Fibroblast of skin of scalp (primary cell): ENCODE results near the gene HSPA12A.

ENCODE experiments used
- DNase-seq: peaks from one replicate; pipeline ENCODE4 v3.0.0-alpha.2; 2013

The HSPA12A gene

DNA sequence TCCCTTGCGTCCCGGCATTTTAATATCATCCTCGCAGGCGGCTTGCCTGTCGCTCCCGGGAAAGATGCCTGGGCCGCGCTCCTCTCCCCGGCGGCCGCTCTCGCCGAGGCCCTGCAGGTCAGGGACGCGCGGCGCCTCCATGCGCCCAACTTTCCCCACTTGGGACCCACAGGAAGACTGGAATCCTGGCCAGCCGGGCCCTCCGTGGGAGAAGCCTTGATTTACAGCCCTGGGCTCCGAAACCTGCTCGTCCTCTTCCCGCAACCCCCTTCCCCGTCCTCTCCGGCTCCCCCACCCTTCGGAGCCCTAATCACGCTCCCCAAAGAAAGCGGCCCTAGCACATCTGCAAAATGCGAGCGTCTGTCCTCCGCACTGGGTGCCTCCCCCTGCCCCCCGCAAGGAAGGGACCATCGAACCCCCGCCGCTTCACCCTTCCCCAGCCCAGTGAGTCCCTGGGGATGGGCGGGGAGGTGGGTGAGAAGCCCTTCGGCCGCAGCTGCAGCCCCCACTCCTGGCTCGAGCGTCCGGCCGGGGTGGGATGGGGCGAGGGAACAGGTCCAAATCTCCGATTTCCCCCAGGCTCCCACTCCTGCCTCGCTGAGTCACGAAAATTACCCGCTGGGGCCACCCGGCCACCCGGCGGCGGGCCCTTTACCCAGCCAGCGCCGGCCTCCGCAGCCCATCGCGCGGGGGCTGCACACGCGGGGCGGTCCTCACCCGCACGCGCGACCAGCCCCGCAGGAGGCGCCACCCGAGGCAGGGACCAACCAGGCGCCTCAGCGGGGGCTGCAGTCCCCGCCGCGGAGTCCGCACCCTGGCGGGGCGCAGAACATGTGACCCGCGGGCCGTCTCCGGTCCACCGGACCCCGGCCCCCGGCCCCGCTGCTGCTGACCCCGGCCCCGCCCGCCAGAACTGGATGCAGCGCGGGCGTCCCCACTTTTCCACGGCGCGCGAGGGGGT lies 695 bp downstream of the HSPA12A start:
- DNase-seq, result no peak

DNA sequence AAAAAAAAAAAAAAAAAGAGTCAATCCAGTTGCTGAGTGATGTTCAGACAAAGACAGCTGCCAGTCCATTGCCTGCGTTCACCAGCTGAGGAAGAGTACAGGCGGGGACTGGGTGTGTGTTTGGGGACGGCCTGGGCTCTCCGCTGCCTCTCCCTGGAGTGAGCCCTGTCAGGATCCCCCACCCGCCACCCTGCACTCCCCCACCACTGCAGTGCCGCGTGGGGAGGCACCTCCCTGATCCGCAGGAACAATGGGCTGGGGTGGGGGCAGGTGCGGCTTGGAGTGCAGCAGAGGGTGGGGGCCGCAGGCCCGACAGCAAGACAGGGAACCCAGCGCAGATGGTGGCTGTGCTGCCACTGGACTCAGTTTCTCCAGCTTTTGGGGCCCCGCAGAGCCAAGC lies 1.4 kb downstream of the HSPA12A start:
- DNase-seq, result no peak

DNA sequence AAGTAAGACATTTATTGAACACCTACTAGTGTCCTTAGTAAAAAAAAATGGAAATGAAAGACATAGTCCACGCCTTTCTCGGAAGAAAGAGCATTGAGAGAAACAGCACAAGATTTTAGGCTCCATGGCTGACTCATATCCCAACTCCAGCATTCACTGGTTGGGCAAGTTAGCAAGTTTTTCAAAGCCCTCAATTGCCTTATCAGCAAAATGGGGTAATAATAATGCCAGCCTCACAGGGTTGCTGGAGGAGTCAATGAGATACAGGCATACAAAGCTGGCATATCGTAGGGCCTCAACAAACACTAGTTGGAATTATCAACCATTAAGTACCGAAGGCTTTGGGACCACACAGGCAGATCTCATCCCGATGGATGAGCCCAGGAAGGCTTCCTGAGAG lies 4.0 kb downstream of the HSPA12A start:
- no peak for DNase-seq

DNA sequence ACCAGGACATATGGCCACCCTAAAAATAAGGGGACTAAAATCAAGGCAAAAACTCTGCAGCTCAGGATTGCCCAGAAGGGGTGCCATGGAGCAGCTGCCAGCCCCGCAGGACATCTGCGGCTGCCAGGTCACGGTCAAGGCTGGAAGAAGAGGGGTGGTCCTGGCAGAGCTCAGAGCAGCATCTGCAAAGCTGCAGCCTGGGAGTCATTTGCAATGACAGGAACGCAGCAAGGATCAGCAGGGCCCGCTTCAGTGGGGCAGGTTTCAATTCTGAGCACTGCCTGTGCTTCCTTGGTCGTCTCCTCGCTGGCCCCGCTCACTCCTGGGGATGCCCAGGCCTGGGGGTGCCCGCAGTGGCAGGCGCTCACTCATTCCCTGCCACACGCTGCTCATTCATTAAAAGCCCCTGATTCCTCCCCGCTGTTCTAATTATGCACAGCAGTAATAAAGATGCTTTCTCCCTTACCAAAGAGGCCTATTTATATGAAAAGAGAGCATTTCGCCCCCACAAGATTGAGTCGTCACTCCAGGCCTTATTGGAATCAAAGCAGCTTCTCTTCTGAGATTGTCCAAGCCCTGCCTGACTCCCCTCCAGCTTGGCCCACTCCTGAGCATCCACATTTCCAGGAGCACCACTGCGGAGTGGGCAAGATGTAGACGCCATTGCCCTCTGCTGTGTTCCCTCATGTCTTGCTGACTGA lies 4.6 kb downstream of the HSPA12A start:
- no peak for DNase-seq

DNA sequence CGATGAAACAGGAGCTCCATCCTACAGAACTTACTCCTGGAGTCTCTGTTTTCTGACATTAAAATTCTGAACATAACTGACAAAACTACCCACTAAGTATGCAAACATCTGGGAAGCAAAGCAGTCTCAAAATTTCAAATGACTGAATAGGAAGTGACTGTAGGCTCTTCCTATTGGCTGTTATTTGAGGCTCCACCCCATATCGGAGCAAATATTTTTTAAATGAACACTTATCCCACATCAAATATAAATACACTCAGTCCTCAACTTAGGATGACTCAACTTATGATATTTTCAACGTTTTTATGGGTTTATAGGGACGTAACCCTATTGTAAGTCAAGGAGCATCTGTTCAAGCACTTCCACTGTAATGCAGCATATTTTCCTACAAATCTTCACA lies 8.8 kb downstream of the HSPA12A start:
- peak; percentile 63 for DNase-seq

DNA sequence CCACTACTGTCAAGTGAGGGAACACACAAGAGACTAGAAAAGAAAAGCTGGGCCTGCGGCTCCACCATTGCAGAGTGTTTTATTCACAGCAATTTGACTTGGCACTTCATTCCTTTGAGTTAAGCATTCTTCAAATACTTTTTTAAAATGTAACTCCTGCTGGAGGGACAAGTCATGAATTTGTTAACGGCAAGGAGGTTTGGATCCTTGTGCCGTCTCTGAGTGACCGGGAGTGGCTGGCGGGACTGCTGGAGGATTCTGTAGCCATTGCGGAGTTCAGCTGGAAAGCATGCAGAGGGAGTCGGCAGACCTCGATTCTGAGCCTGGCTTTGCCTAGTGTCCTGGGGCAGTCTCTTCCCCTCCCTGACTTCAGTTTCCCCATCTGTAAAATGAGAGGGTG lies 9.8 kb downstream of the HSPA12A start:
- DNase-seq, result peak; percentile 31

DNA sequence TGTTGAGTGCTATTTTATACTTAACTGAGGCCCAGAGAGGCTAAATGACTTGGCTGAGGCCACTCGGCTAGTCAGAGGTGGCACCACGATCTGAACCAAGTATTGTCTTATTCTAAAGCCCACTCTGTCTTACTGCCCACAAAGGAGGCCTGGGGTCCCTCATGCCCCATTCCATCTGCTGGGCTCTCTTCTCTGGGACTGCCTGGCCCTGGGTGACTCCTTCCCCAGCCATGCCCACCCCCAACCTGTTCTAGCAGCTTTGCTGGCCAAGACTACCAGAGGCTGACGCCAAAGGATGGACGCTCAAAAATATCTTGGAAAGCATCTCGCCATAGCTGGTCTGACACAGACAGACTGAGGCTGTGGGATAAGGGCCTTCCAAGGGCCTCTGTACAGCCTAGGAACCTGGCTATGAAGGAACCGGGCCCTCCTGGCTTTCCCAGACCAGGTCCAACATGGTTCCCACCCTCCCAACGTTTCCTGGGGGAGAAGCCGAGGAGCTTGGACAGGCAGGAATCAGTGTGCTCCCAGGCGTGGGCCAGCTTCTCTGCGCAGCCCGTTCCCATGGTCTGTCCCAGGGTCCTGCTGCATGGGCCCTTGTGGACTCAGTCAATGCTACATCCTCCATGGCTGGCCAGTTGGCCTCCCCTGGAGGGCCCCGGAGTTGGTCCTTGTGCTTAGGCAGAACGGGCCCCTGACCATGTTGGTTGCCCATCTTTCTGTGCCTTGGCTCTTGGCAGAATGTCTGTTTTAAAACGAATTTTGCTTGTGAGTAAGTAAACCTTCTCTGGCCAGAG lies 11.7 kb downstream of the HSPA12A start:
- no peak for DNase-seq

DNA sequence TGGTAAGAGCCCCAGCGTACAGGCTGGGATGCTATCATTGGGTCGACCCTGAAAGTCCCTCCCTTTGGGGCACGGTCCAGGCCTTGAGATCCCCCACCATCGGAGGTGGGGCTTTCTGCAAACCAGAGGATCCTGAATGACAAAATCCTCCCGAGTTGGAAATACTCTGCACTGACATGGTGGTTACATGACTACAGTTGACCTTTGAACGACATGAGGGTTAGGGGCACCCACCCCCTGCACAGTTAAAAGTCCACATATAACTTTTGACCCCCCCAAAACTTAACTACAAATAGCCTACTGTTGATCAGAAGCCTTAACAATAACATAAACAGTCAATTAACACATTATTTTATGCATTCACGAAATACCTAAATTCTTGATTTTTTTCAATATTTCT lies 13.1 kb downstream of the HSPA12A start:
- no peak for DNase-seq

DNA sequence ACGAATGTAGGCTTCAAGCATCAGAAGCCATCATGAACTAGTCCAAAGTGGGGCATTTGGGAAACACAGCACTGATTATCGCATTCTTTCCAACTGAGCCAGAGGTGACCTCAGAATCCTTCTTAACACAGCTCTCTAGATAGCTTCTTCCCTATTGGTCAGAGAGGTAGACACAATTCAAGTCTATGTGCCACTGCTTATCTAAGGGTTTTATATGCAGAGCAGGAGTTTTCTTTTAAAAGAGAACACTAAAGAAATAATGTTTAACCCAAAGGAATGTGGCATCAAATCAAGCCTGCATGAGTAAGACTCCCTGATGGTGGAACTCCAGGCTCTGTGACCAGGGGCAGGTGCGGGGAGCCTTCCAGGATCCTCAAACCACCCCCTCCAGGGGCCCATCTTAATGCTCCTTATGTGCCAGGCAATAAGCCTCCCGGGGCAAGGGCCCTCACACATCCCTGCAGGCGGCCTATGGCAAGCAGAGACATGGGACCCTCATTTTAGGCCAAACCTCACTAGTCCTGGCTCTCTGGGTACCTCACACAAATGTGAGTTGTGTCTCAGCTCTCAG lies 13.8 kb downstream of the HSPA12A start:
- no peak for DNase-seq

DNA sequence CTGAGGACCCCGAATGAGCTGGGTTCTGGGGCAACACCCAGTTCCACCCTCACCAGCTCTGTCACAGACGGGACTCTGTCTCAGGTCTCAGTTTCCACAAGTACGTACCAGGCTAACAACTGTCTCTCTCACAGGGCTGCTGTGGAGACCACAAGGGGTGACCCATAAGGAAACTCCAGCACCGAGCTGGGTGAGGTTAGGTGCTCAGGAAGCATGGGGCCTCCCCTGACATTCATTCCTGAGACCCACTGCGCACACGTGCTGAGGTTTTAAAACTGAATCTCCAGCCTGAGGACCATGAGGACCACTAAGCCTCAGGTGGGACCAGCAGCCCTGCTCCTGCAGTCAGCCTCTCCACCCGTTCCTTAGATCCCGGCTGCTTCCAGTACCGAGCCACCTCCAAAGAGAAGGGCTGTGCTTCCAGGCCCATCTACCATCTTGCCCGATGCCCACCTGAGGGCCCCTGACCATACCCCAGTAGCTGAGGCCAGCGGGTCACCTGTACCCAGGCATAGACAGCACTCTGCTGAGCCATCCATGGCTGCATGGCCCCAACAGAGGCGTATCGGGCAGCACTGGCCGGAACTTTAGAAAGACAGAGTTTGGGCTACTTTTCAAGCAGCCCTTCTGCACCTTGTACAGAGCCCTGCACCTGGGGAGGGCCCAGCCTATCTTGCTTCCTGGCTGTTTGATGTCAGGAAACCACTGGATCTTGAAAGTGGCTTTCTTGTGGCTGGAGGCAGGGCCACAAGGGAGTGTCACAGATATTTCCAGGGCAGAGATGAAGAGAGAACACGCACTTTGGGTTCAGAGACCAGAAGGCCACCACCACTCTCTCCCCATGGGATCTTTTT lies 18.7 kb downstream of the HSPA12A start:
- no peak for DNase-seq

DNA sequence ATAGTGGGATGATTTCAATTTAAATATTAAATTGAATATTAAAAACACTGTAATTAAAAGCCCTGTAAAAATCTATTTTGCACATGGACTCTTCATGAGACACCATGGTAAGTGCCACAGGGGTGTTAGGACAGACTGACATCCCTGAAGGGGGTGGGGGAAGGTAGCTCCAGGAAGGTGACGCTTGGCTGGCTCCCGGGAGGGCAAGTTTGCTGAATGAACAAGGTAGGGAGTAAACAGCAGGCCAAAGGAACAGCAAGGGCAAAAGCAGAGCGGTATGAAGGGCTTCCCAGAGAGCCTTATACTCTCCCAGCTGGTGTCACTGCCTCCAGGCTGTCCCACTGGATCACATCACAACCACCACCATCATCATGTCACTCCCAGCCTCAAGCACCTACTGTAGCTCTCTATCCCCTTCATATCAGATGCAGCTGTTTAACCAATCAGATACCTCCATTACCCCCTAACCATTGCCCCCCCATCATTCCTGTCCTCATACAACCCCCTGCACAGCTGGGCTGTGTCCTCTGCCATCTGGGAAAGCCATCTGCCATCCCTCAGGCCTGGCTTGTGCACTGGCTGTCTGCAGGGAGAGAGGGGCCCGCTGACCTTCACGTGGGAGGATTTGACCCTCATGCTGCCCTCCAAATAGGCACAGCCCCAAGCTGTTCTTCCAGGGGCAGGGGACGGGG lies 19.5 kb downstream of the HSPA12A start:
- no peak for DNase-seq

DNA sequence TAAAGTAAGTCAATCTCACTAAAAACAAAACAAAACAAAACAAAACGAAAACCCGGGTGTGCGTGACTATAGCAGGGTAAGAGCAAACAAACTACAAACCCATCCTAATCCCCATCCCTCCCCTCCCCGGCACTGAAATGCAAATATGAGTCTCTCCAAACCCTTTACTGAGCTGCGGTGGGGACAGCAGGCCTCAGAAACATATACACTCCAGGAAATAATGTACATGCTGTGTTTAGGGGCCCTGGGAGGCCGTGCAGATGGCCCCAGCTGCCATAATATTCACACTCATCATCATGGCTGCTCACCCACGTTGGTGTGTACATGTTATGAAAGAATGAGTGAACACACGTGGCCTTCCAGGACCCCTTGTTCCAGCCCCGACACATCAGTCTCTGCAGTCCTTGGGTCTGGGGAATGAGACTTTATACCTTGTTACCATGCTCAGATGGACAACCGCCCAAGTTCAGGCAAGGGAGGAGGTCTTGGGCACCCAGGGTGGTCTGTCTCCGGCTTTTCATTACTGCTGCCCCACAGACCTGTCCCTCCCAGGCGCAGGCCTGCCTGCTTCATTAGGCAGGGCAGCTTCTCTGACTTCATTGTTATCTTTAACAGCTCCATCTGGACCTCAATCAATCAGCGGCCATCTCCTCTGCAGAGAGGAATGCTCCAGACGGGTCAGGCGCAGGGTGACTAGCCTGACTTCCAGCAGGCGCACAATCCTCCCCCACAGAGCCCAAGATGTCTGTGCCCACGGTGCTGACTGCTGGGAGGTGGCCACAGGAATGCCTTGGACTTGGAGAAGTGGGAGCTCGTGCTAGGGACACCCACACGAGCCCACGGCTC lies 20.6 kb downstream of the HSPA12A start:
- DNase-seq, result peak; percentile 58

DNA sequence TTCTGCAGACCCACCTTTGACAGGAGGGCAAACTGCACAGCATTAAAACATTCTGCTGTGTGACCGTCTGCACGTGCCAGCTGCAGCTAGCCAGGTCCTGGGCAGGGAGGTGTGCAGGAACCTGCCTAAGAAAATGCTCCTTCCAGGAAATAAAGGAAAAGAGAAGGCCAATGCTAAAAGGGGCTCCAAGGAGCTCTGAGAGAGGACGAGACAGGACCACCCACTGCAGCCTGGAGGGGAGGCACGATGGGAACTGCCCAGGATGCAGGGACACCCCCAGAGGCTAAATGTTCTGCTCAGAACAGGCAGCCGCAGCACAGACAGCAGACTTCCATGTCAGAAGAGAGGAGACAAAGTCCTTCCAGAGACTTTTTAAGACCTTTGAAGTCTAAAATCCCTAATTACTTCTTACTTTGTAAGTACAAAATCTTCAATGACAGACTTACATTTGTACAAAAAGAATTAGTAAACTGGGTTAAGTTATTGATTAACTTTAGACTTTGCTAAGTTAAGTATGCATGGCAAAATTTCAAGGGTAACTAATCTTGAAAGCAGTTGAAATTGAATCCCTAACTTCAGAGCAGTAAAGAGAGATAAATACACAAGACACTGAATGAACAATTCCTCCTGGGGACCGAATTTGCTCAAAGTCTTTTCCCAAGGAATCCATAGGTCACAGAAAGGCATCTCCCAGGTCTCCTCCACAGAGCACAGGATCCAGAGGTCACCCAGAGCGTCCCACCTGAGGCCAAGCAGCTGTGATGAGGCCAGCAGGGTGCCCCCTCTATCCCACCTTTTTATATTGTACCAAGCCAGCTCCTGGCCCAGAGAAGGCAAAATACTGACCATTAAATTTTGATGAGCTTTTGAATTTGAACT lies 21.5 kb downstream of the HSPA12A start:
- DNase-seq, result no peak

DNA sequence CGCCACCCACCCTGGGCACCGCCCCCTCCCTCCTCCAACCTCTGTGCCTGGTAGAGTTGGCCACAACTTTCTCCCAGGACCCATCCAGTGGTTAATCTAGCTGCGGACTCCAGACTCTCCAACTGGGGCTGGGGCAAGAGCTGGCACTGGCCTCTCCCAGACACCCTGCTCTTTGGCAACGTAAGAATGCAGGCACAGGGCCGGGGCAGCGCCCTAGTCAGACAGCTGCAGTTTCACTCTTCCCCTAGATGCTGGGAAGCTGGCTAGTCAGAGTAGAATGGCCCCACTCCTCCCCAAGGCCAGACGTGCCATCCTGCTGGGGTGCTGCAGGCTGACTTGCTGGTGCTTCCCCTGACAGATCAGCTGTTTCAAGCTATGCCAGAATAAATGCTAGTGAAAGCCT lies 22.1 kb downstream of the HSPA12A start:
- no peak for DNase-seq

DNA sequence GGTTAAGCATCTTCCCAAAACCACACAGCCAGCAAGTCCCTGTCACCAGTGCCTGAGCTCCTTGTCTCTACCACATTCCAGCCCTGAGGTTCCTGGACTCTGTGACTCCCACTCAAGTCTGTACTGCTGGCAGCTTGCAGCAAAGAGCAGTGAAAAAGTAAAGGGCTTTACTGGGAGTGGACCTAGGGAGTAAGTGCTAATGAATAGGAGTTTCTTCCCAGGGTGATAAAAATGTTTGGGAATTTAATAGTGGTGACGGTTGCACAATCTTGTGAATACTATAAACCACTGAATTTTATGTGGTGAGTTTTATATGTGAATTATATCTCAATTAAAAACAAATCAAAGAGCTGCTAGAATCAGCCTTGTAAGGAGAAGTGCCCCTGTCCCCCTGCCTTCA lies 22.6 kb downstream of the HSPA12A start:
- DNase-seq, result no peak

DNA sequence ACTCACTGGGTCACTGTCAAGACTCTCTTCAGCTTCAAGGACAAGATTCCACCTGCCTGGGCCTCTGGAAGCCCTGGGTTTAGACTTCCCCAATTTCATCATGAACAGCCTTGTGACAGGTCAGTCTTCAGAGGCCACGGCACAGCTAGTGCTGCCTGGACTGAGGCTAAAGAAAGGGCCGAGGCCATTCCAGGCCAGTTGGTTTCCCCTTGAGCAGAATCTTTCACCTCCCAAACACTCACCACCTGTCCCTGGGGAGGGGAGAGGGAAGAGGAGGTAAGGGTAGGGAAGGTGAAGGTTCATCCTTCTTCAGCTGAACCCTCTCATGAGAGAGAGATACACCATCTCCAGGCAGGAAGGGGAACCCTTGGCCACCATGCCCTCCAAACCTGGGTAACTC lies 24.3 kb downstream of the HSPA12A start:
- DNase-seq, result no peak

DNA sequence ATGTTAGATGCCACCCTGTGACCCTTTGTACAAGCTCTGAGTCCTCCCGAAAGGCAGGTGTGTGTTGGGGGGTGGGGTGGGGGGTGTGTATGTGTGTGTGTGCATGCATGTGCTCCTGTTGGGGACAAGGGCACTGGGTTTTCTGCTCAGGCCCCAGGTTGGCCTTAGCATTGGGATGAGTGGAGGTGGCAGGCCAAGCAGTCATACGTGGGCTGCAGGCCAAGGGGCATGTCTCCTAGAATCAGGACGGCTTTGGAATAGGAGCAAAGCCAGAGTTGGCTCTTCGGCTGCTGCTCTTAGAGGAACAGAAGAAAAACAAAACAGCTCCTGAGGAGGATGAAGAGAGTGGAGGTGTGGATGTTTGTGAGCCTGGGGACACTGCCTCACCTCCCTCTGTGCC lies 26.0 kb downstream of the HSPA12A start:
- no peak for DNase-seq

DNA sequence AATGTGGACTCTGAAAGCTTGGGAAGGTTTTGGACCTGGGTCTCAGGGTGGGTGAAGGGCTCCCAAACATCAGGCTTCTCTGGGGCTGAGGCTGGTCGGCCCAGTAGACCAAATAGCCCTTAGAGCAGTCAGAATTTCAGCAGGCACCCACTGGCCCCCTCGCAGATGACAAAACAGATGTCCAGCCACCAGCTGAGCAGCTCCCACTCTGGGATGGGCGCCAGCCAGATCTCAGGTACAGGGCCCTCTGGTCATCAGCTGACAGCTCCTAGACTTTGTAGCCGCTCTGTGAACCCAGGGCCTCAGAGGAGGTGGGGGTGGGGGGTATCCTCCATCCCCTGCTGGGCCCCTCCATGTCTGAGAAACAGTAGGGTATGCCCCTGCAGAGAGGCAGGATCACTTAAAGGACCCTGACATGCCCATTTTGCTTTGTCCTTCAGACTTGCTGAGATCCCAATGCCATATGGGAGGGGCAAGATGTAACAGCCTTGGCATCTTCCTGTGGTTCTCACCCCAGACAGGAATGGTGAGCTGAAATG lies 26.5 kb downstream of the HSPA12A start:
- no peak for DNase-seq

DNA sequence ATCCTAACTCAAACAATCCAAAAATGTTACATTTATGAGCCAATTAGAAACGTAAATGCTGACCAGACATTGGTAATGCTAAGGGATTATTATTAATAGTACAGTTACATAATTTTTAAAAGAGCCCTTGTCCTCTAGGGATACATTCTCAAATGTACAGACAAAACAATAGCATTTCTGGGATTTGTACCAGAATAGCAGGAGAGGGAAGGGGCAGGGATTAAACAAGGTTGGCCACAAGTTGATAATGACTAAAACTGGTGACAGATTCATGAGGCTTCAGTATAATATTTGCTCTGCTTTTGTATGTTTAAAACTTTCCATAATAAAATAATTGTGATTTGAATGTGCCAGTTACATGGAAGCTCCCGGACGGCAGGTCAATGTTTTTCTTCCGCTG lies 27.0 kb downstream of the HSPA12A start:
- no peak for DNase-seq
